ENCODE results near the gene NR5A2. TPM values are rescaled to one million over a fixed set of nuclear protein-coding genes. Genes with fewer than 3 reads are reported as not detected.

Gene NR5A2
- total RNA-seq, 4 donors from 2014 or later: 37.1 to 193 (median 171) TPM

DNA sequence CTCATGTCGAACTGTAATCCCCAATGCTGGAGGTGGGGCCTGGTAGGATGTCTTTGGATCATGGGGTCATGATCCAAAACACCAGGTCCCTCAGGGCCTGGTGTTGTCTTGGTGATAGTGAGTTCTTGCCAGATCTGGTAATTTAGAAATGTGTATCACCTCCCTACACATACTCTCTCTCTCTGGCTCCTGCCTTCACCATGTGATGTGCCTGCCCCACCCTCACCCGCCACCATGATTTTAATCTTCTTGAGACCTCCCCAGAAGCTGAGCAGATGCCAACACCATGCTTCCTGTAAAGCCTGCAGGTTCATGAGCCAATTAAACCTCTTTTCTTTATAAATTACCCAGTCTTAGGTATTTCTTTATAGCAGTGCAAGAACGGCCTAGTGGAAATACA, 136.4 kb downstream of the NR5A2 start:
- DNase-seq: no peak
- H3K27ac ChIP-seq: no peak overlapping the region
- no peaks in the 10 kb centered on the region for H3K36me3 ChIP-seq
- H3K9me3 ChIP-seq: no peaks in the 10 kb centered on the region
- H3K27me3 ChIP-seq: no peaks in the 10 kb centered on the region
- H3K4me1 ChIP-seq: peaks cover 0 to 11% (median 0%) of the 10 kb centered on the region in 4 donors
- H3K4me3 ChIP-seq: no peak overlapping the region
- TF ChIP-seq, protein P1, sequence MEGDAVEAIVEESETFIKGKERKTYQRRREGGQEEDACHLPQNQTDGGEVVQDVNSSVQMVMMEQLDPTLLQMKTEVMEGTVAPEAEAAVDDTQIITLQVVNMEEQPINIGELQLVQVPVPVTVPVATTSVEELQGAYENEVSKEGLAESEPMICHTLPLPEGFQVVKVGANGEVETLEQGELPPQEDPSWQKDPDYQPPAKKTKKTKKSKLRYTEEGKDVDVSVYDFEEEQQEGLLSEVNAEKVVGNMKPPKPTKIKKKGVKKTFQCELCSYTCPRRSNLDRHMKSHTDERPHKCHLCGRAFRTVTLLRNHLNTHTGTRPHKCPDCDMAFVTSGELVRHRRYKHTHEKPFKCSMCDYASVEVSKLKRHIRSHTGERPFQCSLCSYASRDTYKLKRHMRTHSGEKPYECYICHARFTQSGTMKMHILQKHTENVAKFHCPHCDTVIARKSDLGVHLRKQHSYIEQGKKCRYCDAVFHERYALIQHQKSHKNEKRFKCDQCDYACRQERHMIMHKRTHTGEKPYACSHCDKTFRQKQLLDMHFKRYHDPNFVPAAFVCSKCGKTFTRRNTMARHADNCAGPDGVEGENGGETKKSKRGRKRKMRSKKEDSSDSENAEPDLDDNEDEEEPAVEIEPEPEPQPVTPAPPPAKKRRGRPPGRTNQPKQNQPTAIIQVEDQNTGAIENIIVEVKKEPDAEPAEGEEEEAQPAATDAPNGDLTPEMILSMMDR (IDR thresholded peaks at IDR 0.05): no peak
- no peak for TF ChIP-seq POLR2A (IDR thresholded peaks at IDR 0.05)

DNA sequence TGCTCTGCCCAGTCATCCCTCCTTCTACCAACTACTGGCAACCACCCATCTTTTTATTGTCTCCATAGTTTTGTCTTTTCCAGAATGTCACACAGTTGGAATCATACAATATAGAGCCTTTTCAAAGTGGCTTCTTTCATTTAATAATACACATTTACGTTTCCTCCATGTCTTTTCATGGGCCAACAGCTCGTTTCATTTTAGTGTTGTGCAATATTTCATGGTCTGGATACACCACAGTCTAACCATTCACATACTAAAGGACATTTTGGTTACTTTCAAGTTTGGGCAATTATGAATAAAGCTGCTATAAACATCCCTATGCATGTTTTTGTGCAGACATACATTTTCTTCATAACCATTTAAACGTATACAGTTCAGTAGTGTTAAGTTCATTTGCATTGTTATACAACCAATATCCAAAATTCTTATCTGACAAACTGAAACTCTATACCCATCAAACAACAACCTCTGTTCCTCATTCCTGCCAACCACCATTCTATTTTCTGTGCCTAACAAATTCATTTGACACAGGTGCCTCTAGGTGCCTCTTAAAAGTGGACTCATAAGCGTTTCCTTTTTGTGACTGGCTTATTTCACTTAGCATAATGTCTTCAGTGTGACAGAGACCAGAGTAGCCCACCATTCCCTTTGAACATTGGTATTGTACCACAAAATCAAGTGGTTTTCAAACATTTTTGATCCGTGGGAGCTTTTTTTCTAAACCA, 138.1 kb downstream of the NR5A2 start:
- no peak for DNase-seq
- H3K36me3 ChIP-seq: peaks cover 0 to under 1% (median 0%) of the 10 kb centered on the region in 3 donors
- H3K27me3 ChIP-seq: no peaks in the 10 kb centered on the region
- H3K4me3 ChIP-seq: no peak overlapping the region
- no peaks in the 10 kb centered on the region for H3K9me3 ChIP-seq
- H3K27ac ChIP-seq: no peak overlapping the region
- TF ChIP-seq, protein P1 (IDR thresholded peaks at IDR 0.05): no peak
- no peak for TF ChIP-seq POLR2A (IDR thresholded peaks at IDR 0.05)
- H3K4me1 ChIP-seq: peaks cover 0 to 11% (median 0%) of the 10 kb centered on the region in 4 donors

DNA sequence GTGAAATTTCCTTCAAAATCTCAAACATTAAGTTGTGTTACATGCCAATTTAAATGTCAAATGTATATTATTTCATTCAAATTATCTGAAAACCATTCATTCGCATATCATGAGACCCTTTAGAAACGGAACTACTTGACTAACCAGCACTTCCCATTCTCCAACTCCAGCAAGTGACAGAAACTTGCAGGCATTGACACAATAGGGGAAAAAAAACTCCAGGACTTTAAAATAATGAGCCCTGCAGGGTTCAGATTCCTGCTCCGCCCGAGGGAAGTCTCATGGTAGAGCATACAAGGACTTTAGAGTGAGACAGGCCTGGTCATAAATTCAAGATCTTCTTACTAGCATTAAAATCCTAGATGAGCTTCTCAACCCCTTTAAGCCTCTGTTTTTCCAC, 138.9 kb downstream of the NR5A2 start:
- no peaks in the 10 kb centered on the region for H3K9me3 ChIP-seq
- H3K27me3 ChIP-seq: no peaks in the 10 kb centered on the region
- H3K36me3 ChIP-seq: peaks cover 0 to 4% (median 0%) of the 10 kb centered on the region in 3 donors
- TF ChIP-seq, protein P1 (IDR thresholded peaks at IDR 0.05): no peak
- TF ChIP-seq POLR2A (IDR thresholded peaks at IDR 0.05): no peak
- no peak overlapping the region for H3K27ac ChIP-seq
- DNase-seq: no peak
- peaks cover 0 to 11% (median 0%) of the 10 kb centered on the region in 4 donors for H3K4me1 ChIP-seq
- no peak overlapping the region for H3K4me3 ChIP-seq

DNA sequence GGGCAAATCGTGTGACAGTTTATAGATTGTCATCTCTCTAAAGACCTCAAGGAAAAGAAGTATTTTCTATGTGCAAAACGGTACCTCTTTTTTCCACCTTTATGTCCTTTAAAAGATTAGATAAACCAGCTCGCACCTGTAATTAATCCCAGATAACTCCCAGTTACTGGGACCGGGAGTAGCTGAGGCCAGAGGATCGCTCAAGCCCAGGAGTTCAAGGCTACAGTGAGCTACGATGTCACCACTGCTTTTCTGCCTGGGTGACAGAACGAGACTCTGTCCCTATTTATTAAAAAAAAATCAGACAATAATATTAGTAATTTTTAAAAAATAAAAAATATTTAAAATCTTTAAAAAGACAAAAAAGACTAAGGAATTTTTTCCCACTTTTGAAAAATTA, 141.4 kb downstream of the NR5A2 start:
- no peak for DNase-seq
- TF ChIP-seq, protein P1 (IDR thresholded peaks at IDR 0.05): no peak
- TF ChIP-seq POLR2A (IDR thresholded peaks at IDR 0.05): no peak
- no peaks in the 10 kb centered on the region for H3K27me3 ChIP-seq
- no peaks in the 10 kb centered on the region for H3K9me3 ChIP-seq
- no peak overlapping the region for H3K4me3 ChIP-seq
- no peaks in the 10 kb centered on the region for H3K4me1 ChIP-seq
- H3K36me3 ChIP-seq: peaks cover 0 to 4% (median 0%) of the 10 kb centered on the region in 3 donors
- H3K27ac ChIP-seq: no peak overlapping the region

DNA sequence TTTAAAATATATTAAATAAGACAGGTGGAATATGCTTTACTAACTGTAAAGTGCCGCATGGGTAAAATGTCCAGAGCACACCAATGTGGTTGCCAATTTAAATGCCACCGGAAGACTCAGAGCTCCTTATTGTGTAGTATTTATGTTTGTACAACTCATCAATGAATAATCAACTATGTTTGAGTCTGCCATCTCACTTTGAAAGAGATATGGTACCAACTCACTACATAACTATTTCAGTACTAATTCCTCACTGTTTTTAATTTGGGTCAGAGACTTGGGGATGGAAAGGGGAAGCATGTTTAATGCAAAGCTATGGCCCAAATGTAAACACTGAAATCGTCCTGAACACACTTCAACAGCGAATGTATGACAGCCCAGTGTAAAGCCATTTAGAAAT, 144.8 kb downstream of the NR5A2 start:
- Histone ChIP-seq H3K27me3 (no peaks in the 10 kb centered on the region), H3K36me3 (peaks cover 0 to 10% (median 0%) of the 10 kb centered on the region in 3 donors), H3K4me3 (no peak overlapping the region), H3K4me1 (no peaks in the 10 kb centered on the region), H3K27ac (no peak overlapping the region), H3K9me3 (no peaks in the 10 kb centered on the region)
- TF ChIP-seq POLR2A (IDR thresholded peaks at IDR 0.05): no peak
- TF ChIP-seq, protein P1 (IDR thresholded peaks at IDR 0.05): no peak
- no peak for DNase-seq
